CD4-positive, alpha-beta T cell (primary cell): ENCODE results near the gene MAL. TPM values are rescaled to one million over a fixed set of nuclear protein-coding genes. Genes with fewer than 3 reads are reported as not detected.

ENCODE experiments used
- ATAC-seq: fragments of 200-7000 bp; cut with Tn5 transposase; one replicate; pipeline ENCODE4 v1.10.0; 2022; ENCODE audit warnings: mild to moderate bottlenecking; ENCODE audit not compliant: poor library complexity
- CTCF ChIA-PET: fragments of 350-600 bp; sonication (Branson Sonifier 250); formaldehyde crosslinking; loops from one replicate; lab custom pipeline; 2021; ENCODE audit warnings: antibody characterized with exemption, inconsistent platforms; lab: Charles Lee
- POLR2A ChIA-PET: fragments of 350-600 bp; sonication (Branson Sonifier 250); formaldehyde crosslinking; loops from one replicate; lab custom pipeline; 2021; ENCODE audit warnings: antibody characterized with exemption, inconsistent platforms; lab: Charles Lee
- DNase-seq, 14 experiments: peaks; one replicate each; pipeline ENCODE4 v3.0.0-alpha.2; 2013 to 2020; ENCODE audit warnings: mixed read lengths in 2 of 14
- H3K27ac ChIP-seq, 2 donors: one replicate each; pipeline versions ENCODE4 v1.5.1 to v1.7.0; 2013; ENCODE audit warnings: low read length in 2 of 2, low read depth in 1 of 2, mild to moderate bottlenecking in 1 of 2
- H3K27me3 ChIP-seq, 2 experiments: 1 replicate in 1 of 2; 2 replicates in 1 of 2; pipeline versions ENCODE4 v1.6.1 to v1.7.0; 2013; ENCODE audit warnings: low read length in 2 of 2, control low read depth in 1 of 2, mild to moderate bottlenecking in 1 of 2, moderate library complexity in 1 of 2; ENCODE audit not compliant: insufficient read depth in 2 of 2, control insufficient read depth in 1 of 2
- H3K36me3 ChIP-seq: one replicate; pipeline ENCODE4 v1.6.1; 2013; ENCODE audit warnings: low read length, control low read depth; ENCODE audit not compliant: insufficient read depth
- H3K4me1 ChIP-seq: one replicate; pipeline ENCODE4 v1.6.1; 2013; ENCODE audit warnings: low read length, control low read depth; ENCODE audit not compliant: insufficient read depth
- H3K4me3 ChIP-seq: one replicate; pipeline ENCODE4 v1.5.1; 2013; ENCODE audit warnings: mild to moderate bottlenecking, low read length, moderate library complexity
- H3K9me3 ChIP-seq, 2 experiments: 1 replicate in 1 of 2; 2 replicates in 1 of 2; pipeline versions ENCODE4 v1.6.1 to v1.7.0; 2013; ENCODE audit warnings: low read length in 2 of 2, mild to moderate bottlenecking in 2 of 2, control low read depth in 1 of 2, moderate library complexity in 1 of 2; ENCODE audit not compliant: control insufficient read depth in 1 of 2, insufficient read depth in 1 of 2
- H3K27ac Mint-ChIP-seq: one replicate; pipeline ENCODE4 v1.8.0; 2020; ENCODE audit warnings: mixed read lengths
- H3K27me3 Mint-ChIP-seq: one replicate; pipeline ENCODE4 v1.8.0; 2021; ENCODE audit warnings: mixed read lengths
- H3K36me3 Mint-ChIP-seq: one replicate; pipeline ENCODE4 v1.8.0; 2021; ENCODE audit warnings: low read depth, mixed read lengths
- H3K4me1 Mint-ChIP-seq: one replicate; pipeline ENCODE4 v1.8.0; 2021; ENCODE audit warnings: low read depth, mixed read lengths
- H3K4me3 Mint-ChIP-seq: one replicate; pipeline ENCODE4 v1.8.0; 2020; ENCODE audit warnings: mild to moderate bottlenecking, mixed read lengths
- H3K9me3 Mint-ChIP-seq: one replicate; pipeline ENCODE4 v1.8.0; 2020; ENCODE audit warnings: mixed read lengths
- intact Hi-C, 2 experiments: fragments of 100-400 bp; cut with DNase I in 1 of 2; cut with micrococcal nuclease in 1 of 2; formaldehyde crosslinking; loops; one replicate each; pipeline versions ENCODE4 v1.15.1 to v1.9.0; 2023 to 2025; cut with DNase I, micrococcal nuclease
- total RNA-seq, 174 experiments: library from RNA in 2 of 174; stranded (reverse) in 2 of 174; gene quantifications; one replicate each; pipeline ENCODE4 v1.2.3 and lab custom pipeline; 2021 to 2026
- TF ChIP-seq, protein P1 (sequence below): fragments of 200-600 bp; IDR thresholded peaks from one replicate; pipeline ENCODE4 v1.8.0; 2022; ENCODE audit warnings: antibody characterized with exemption, mild to moderate bottlenecking

Gene MAL
- total RNA-seq, 2 experiments from 2014 or later, result 101 to 102 TPM

DNA sequence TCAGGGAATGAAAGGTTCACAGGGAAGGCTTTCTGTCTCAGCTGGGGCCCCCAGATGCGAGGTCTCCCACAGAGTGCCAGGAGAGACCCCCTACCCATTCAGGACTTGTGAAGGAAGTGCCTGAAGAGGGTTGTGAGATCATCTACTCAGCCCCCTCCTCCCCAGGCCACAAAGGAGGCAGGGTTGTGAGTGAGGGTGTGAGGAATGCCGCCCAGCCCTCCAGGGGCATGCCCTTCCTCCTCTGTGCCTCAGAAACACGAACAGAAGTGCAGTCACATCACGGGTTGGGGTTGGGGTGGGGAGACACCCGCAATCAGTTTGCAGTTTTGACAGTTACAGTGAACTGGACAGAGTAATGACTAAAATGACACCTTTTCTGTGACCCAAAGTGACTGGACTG is 5.0 kb downstream of the MAL start:
- POLR2A ChIA-PET, result interaction anchor here (0.8 to 3.7 kb wide), 5 partner anchors 11 to 48 kb away, joined by 3 to 15 read pairs (median 4); no protein-coding TSS in a partner anchor
- no peak for ATAC-seq
- CTCF ChIA-PET, result interaction anchor here (0.5 to 2.2 kb wide), 3 partner anchors 8 to 102 kb away, joined by 3 to 6 read pairs (median 5); no protein-coding TSS in a partner anchor
- no peaks in the 10 kb centered on the region for H3K9me3 Mint-ChIP-seq
- DNase-seq, result no peak
- H3K4me3 ChIP-seq, result no peak overlapping the region
- H3K36me3 ChIP-seq, result peaks cover 25% of the 10 kb centered on the region
- H3K27me3 ChIP-seq, result no peaks in the 10 kb centered on the region
- H3K9me3 ChIP-seq, result no peaks in the 10 kb centered on the region
- no peaks in the 10 kb centered on the region for H3K27me3 Mint-ChIP-seq
- no peak overlapping the region for H3K4me3 Mint-ChIP-seq
- peaks cover 89% of the 10 kb centered on the region for H3K4me1 Mint-ChIP-seq
- intact Hi-C loops, result loop anchor here in 1 of 2 experiments (2.0 kb wide), 1 partner anchor 22 kb away; no protein-coding TSS in a partner anchor
- TF ChIP-seq, protein P1, sequence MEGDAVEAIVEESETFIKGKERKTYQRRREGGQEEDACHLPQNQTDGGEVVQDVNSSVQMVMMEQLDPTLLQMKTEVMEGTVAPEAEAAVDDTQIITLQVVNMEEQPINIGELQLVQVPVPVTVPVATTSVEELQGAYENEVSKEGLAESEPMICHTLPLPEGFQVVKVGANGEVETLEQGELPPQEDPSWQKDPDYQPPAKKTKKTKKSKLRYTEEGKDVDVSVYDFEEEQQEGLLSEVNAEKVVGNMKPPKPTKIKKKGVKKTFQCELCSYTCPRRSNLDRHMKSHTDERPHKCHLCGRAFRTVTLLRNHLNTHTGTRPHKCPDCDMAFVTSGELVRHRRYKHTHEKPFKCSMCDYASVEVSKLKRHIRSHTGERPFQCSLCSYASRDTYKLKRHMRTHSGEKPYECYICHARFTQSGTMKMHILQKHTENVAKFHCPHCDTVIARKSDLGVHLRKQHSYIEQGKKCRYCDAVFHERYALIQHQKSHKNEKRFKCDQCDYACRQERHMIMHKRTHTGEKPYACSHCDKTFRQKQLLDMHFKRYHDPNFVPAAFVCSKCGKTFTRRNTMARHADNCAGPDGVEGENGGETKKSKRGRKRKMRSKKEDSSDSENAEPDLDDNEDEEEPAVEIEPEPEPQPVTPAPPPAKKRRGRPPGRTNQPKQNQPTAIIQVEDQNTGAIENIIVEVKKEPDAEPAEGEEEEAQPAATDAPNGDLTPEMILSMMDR, result no peak
- peaks cover 44% of the 10 kb centered on the region for H3K36me3 Mint-ChIP-seq
- peak overlapping the region in 1 of 2 donors; percentile 27 for H3K27ac ChIP-seq
- peak overlapping the region; percentile 55 for H3K27ac Mint-ChIP-seq
- H3K4me1 ChIP-seq, result peaks cover 78% of the 10 kb centered on the region

DNA sequence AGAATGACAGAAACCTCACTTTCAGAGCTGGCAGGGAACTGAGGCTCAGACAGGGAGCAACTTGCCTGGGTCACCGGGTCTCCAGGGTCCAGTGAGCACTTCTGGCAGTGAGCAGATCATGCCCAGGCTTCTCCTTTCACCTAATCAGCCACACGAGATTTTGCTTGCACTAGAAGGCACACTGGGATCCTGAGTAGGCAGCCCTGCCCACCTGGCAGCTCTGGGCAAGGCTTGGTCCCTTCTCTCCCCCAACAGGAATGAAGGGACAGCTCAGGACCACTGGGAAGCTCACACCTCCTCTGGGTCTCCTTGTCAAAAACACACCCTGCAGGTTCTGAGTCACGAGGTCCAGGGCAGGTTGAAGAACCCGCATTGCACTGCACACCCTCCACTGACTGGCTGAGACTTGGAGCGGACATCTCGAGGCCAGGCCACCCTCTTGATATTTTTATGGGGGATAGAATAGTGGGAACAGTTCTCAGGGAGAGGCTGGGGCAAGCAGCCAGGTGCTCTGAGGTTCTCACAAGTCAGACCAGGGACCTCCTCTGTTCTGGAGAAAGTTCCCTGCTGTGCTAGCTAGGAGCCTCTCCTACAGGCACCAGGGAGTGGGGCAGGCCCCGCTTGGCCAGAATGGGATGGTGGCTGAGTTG is 5.7 kb downstream of the MAL start:
- peak overlapping the region in 1 of 2 donors; percentile 27 for H3K27ac ChIP-seq
- intact Hi-C loops, result loop anchor here in 1 of 2 experiments (2.0 kb wide), 1 partner anchor 22 kb away; no protein-coding TSS in a partner anchor
- Mint-ChIP-seq H3K27me3 (no peaks in the 10 kb centered on the region), H3K4me1 (peaks cover 90% of the 10 kb centered on the region), H3K9me3 (no peaks in the 10 kb centered on the region), H3K27ac (peak overlapping the region; percentile 55), H3K4me3 (no peak overlapping the region), H3K36me3 (peaks cover 38% of the 10 kb centered on the region)
- ChIA-PET POLR2A (interaction anchor here (1.1 to 3.7 kb wide), 2 partner anchors 26 to 43 kb away, joined by 3 to 15 read pairs; no protein-coding TSS in a partner anchor), CTCF (interaction anchor here (1.5 to 2.2 kb wide), 3 partner anchors 9 to 84 kb away, joined by 3 to 6 read pairs (median 5); no protein-coding TSS in a partner anchor)
- H3K4me3 ChIP-seq, result no peak overlapping the region
- no peaks in the 10 kb centered on the region for H3K27me3 ChIP-seq
- TF ChIP-seq, protein P1, result no peak
- no peak for DNase-seq
- H3K4me1 ChIP-seq, result peaks cover 85% of the 10 kb centered on the region
- H3K36me3 ChIP-seq, result peaks cover 25% of the 10 kb centered on the region
- no peaks in the 10 kb centered on the region for H3K9me3 ChIP-seq
- ATAC-seq, result no peak

DNA sequence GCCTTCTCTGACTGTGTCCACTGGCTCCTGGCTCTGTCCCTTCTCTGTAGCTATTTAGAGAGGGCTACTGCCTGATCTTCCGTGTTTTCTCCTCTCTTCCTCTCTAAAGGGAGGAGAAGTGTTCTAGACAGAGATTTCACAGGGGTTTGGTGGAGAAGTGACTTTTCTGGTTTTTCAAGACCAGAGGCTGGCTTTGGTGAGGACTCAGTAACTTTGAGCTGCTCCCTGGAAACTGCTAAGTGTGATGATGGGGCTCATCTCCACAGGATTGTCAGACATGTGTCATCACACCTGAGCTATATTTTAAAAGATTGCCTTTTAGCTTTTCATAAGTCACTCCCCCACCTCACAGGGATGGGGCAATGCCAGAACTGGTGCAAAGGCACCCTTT is 6.2 kb downstream of the MAL start:
- Histone ChIP-seq H3K4me3 (no peak overlapping the region), H3K4me1 (peaks cover 87% of the 10 kb centered on the region), H3K27ac (no peak overlapping the region), H3K9me3 (no peaks in the 10 kb centered on the region), H3K36me3 (peaks cover 25% of the 10 kb centered on the region), H3K27me3 (no peaks in the 10 kb centered on the region)
- no peak for DNase-seq
- intact Hi-C loops, result loop anchor here in 1 of 2 experiments (2.0 kb wide), 1 partner anchor 21 kb away; no protein-coding TSS in a partner anchor
- ChIA-PET POLR2A (interaction anchor here (1.1 to 3.7 kb wide), 2 partner anchors 25 to 43 kb away, joined by 3 to 15 read pairs; no protein-coding TSS in a partner anchor), CTCF (interaction anchor here (1.5 to 1.8 kb wide), 2 partner anchors 9 to 84 kb away, joined by 3 to 5 read pairs; no protein-coding TSS in a partner anchor)
- Mint-ChIP-seq H3K4me1 (peaks cover 92% of the 10 kb centered on the region), H3K27me3 (no peaks in the 10 kb centered on the region), H3K4me3 (no peak overlapping the region), H3K27ac (peak overlapping the region; percentile 55), H3K9me3 (no peaks in the 10 kb centered on the region), H3K36me3 (peaks cover 33% of the 10 kb centered on the region)
- no peak for ATAC-seq
- TF ChIP-seq, protein P1, result no peak
